Measurements from ENCODE around the gene RABL3.
"Not testable (repeated sequence)": the region's sequence is repeated elsewhere in the genome, so short reads cannot be mapped to it uniquely, and the experiment has no call there.

RABL3 gene

GRCh38 chr3:120645083-120645845, 97.1 kb downstream of the RABL3 start:
- no peak for DNase-seq (ENCODE audit: low read depth)

DNA sequence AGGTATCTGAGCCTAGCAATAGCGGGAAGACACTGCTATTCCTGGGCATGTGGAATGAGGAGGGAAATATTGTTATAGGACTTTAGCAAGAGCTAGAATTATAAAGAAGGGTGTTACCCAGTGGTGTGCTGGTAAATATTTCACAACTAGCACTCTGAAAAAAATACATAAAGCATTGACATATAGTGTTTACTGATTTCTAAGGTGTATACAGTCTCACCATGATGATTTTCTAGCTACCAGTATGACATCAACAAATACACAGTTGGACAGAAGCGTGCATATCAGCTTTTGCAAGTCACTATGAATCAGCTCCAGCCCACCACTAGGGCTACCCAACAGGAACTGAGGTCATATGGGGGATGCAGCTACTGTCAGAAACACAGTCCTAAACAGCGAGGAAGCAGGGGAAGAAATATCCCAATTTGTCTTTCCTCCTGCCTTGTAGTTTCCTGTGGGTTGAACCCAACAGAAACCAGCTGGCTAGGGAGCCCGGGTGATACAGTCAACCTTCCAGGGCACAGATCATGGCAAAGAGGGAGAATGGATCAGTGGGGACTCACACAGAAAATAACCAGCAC, 99.9 kb downstream of the RABL3 start:
- DNase-seq (ENCODE audit: low read depth), result no peak

- DNase-seq (ENCODE audit: low read depth), result no peak
Observed at GRCh38 chr3:120641696-120642246, 100.5 kb downstream of the RABL3 start.

DNA sequence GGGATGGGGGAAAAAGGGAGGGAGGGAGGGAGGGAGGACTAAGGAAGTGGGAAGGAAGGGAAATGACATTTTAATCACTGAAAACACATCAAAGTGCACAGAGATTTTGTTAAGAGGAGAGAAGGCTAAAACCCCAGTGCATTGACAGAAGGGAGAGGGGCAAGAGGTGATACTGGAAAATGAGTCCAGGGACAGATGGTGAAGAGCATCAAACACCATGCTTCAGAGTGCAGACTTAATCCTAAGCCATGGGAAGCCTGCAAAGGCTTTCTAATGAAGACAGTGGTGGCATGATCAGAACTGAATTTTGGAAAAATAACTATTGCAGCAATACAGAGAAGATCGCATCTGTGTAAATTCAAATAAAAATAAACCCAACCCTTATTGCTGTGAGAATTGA, 102.1 kb downstream of the RABL3 start:
- DNase-seq (ENCODE audit: low read depth), result no peak

DNA sequence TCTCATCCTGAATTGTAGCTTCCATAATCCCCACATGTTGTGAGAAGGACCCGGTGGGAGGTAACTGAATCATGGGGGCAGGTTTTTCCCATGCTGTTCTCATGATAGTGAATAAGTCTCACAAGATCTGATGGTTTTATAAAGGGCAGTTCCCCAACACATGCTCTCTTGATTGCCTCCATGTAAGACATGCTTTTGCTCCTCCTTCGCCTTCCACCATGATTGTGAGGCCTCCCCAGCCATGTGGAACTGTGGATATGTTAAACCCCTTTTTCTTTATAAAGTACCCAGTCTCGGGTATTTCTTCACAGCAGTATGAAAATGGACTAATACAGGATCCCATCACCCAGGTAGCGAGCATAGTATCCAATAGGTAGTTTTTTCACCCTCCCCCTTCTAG, 103.5 kb downstream of the RABL3 start:
- not testable (repeated sequence) for DNase-seq (ENCODE audit: low read depth)

- no peak for DNase-seq (ENCODE audit: low read depth)
Observed at GRCh38 chr3:120637851-120638559, 104.3 kb downstream of the RABL3 start.

DNA sequence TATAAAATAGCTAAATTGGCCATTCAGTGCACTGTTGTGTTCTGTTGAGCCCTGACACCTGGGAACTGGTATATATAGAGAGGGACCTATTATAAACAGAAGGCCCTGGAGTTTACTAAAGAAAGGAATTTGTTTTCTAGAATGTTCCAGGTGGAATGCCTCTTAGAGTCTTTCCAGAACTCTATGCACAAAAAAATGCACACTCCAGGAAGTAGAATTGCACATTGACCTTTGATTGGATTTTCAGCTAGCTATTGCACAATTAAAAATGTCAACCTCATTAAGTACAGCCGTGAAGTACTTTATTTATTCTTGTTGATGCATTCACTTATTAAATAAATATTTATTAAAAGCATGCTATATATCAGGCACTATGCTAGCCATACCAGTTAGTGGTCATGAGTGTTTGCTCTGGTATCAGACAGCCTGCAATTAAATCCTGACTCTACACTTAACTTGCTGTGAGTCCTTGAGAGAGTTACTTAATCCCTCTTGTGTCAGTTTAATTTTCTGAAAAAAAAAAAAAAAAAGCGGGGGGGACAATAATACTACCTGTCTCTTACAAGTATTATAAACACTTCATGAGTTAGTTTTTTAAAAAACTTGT, 105.4 kb downstream of the RABL3 start:
- no peak for DNase-seq (ENCODE audit: low read depth)
